ENCODE results near the gene ELAVL2. TPM values are rescaled to one million over a fixed set of nuclear protein-coding genes. Genes with fewer than 3 reads are reported as not detected.

The ELAVL2 gene
- total RNA-seq, 1 donor from 2014 or later = 21.1 TPM

DNA sequence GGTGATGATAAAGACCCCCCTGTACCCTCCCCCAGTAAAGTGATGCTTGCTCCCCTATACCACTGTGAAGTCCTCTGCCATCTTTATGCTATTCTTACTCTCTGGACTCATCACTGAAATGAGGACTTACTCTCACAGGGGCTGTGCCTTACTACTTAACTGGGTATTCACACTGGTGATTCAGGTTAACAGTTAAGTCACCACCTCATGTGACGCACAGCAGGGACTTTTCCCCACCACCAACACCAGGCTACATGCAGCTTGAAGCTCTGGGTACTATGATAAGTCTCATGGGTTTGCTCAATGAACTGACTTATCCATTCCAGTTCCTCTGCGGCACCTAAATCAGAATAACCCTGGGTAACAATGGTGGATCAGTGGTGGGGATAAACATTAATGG, 163.7 kb downstream of the ELAVL2 start:
- Histone ChIP-seq H3F3A (ENCODE audit: low read depth) (no peaks in the 10 kb centered on the region), H3K9me3 (ENCODE audit: low read depth) (no peaks in the 10 kb centered on the region), H3K36me3 (no peaks in the 10 kb centered on the region), H3K9ac (no peak overlapping the region), H3K27ac (no peak overlapping the region), H3K4me1 (peaks cover 24% of the 10 kb centered on the region), H4K20me1 (ENCODE audit: low read depth) (no peaks in the 10 kb centered on the region), H3K27me3 (no peaks in the 10 kb centered on the region), H2AFZ (replicated peaks) (no peak overlapping the region), H3K4me2 (no peak overlapping the region), H3K79me2 (ENCODE audit: low read depth) (no peaks in the 10 kb centered on the region), H3K4me3 (no peak overlapping the region)
- TF ChIP-seq EZH2 (IDR thresholded peaks at IDR 0.05) = no peak
- no peak for TF ChIP-seq EZH2phosphoT487 (IDR thresholded peaks at IDR 0.05)
- TF ChIP-seq, protein P1, sequence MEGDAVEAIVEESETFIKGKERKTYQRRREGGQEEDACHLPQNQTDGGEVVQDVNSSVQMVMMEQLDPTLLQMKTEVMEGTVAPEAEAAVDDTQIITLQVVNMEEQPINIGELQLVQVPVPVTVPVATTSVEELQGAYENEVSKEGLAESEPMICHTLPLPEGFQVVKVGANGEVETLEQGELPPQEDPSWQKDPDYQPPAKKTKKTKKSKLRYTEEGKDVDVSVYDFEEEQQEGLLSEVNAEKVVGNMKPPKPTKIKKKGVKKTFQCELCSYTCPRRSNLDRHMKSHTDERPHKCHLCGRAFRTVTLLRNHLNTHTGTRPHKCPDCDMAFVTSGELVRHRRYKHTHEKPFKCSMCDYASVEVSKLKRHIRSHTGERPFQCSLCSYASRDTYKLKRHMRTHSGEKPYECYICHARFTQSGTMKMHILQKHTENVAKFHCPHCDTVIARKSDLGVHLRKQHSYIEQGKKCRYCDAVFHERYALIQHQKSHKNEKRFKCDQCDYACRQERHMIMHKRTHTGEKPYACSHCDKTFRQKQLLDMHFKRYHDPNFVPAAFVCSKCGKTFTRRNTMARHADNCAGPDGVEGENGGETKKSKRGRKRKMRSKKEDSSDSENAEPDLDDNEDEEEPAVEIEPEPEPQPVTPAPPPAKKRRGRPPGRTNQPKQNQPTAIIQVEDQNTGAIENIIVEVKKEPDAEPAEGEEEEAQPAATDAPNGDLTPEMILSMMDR (IDR thresholded peaks at IDR 0.05) = no peak
- Mint-ChIP-seq H3K27ac (no peak overlapping the region), H3K9me3 (no peaks in the 10 kb centered on the region), H3K27me3 (ENCODE audit: insufficient read depth, low read depth) (peaks cover 6% of the 10 kb centered on the region), H3K4me3 (no peak overlapping the region), H3K36me3 (peaks cover 39% of the 10 kb centered on the region), H3K4me1 (peaks cover 14% of the 10 kb centered on the region)
- DNase-seq (ENCODE audit: low spot score) = no peak

DNA sequence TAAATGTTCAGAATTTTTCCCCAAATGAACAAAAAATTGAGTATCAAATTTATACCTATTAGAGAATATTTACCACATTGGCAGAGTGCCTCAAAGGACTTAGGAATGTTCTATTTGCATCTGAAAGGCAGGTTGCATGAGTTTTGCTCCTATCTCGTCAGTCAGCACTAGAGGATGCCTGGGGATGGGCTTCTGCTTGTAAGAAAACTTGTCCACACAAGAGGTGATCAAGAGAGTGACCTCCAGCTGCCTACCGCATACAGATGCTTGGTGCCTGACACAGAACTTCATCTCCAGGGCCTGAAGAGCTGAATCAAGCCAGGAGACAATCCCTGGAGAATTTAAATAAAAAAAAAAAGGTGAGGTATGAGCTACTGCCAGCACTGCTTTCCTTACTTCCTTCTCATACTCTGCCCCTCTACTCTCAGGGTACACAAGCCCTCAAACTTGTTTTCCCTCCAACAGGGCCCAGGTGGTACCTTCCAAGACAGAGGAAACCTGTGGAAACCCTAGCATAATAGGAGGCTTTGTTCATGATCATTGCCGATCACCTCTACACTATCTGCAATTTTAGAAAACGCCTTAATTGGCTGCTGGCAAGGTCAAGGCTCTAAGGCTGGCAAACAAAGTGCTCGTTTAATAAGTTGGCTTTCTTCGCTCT, 166.6 kb downstream of the ELAVL2 start:
- Mint-ChIP-seq H3K36me3 (peaks cover 31% of the 10 kb centered on the region), H3K4me1 (peaks cover 8% of the 10 kb centered on the region), H3K27ac (no peak overlapping the region), H3K27me3 (ENCODE audit: insufficient read depth, low read depth) (peaks cover 4% of the 10 kb centered on the region), H3K4me3 (no peak overlapping the region), H3K9me3 (no peaks in the 10 kb centered on the region)
- peaks cover 13% of the 10 kb centered on the region for H3K4me1 ChIP-seq
- no peaks in the 10 kb centered on the region for H3F3A ChIP-seq (ENCODE audit: low read depth)
- no peak overlapping the region for H3K9ac ChIP-seq
- TF ChIP-seq EZH2 (IDR thresholded peaks at IDR 0.05) (no peak), EZH2phosphoT487 (IDR thresholded peaks at IDR 0.05) (no peak)
- TF ChIP-seq, protein P1 (IDR thresholded peaks at IDR 0.05) = no peak
- no peak for DNase-seq (ENCODE audit: low spot score)
- H3K4me2 ChIP-seq = no peak overlapping the region
- H3K36me3 ChIP-seq = no peaks in the 10 kb centered on the region
- H3K9me3 ChIP-seq (ENCODE audit: low read depth) = no peaks in the 10 kb centered on the region
- no peak overlapping the region for H3K27ac ChIP-seq
- H3K79me2 ChIP-seq (ENCODE audit: low read depth) = no peaks in the 10 kb centered on the region
- no peak overlapping the region for H3K4me3 ChIP-seq
- no peak overlapping the region for H2AFZ ChIP-seq (replicated peaks)
- H4K20me1 ChIP-seq (ENCODE audit: low read depth) = no peaks in the 10 kb centered on the region
- no peaks in the 10 kb centered on the region for H3K27me3 ChIP-seq

DNA sequence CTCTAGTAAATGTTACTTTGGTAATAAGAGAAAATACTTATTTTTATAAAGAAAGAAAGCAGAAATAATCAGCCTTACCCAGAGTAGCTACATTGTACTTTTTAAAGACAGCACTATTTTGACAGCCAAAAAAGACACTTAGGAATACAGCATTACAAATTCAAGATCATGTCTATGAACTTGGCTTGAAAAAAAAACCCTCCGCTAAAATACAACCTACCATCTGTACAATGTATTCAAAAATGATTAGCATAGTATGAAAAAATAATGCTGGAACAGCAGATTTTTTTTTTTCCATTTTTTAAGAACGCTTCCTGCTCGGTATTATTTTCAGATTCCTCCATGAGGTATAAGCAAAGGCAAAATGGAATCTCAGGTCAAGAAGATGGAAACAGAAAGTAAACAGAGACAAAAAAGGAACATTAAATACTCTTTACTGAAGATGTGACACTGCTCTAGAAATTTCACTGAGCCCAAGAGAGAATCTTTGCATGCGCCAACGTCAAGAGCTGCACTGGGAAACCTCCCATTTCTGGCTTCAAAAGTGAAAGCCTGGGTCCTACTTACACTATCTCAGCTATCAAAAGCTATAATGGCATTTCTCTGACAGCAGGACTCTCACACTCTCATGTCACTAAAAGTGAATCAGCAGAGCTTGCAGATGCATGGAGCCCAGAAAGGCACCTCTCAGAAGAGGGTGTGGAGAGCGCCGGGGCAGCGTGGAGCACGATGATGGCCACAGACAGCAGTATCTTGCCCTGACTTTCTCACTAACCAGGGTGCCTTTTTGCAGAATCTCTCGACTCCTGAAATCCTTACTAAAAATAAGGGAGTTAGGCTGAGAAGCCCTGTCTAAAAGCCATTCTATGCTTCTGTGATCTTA, 167.4 kb downstream of the ELAVL2 start:
- peaks cover 4% of the 10 kb centered on the region for H3K27me3 Mint-ChIP-seq (ENCODE audit: insufficient read depth, low read depth)
- Histone ChIP-seq H3F3A (ENCODE audit: low read depth) (no peaks in the 10 kb centered on the region), H3K4me1 (peaks cover 4% of the 10 kb centered on the region), H4K20me1 (ENCODE audit: low read depth) (no peaks in the 10 kb centered on the region), H3K79me2 (ENCODE audit: low read depth) (no peaks in the 10 kb centered on the region), H3K27me3 (no peaks in the 10 kb centered on the region), H3K36me3 (no peaks in the 10 kb centered on the region), H3K9ac (no peak overlapping the region), H3K4me2 (no peak overlapping the region), H3K27ac (no peak overlapping the region), H3K9me3 (ENCODE audit: low read depth) (no peaks in the 10 kb centered on the region), H2AFZ (replicated peaks) (no peak overlapping the region), H3K4me3 (no peak overlapping the region)
- H3K27ac Mint-ChIP-seq = no peak overlapping the region
- peaks cover 33% of the 10 kb centered on the region for H3K36me3 Mint-ChIP-seq
- no peak for DNase-seq (ENCODE audit: low spot score)
- peaks cover 8% of the 10 kb centered on the region for H3K4me1 Mint-ChIP-seq
- no peaks in the 10 kb centered on the region for H3K9me3 Mint-ChIP-seq
- TF ChIP-seq EZH2 (IDR thresholded peaks at IDR 0.05) = no peak
- no peak overlapping the region for H3K4me3 Mint-ChIP-seq

DNA sequence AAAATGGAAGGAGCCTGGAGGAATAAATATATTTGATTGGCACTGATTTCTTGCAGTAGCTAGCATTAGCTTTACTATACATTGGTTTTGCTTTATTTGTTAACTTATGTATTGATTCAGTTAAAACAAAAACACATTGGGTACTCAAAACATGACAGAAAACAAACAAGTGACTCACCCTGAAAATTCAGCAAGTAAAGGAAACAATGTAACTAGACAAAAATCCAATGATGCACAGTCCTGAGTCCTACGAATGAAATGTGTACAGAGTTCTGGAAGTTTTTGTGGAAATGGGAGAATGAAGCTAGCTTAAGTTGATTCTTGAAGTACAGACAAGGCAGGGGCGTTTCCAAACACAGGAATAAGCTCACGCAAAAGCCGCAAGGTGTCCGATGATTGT, 175.0 kb downstream of the ELAVL2 start:
- no peaks in the 10 kb centered on the region for H3K4me1 Mint-ChIP-seq
- Histone ChIP-seq H3K79me2 (ENCODE audit: low read depth) (no peaks in the 10 kb centered on the region), H3K36me3 (peaks cover 4% of the 10 kb centered on the region), H3K4me3 (no peak overlapping the region), H3K27ac (no peak overlapping the region), H3K4me1 (no peaks in the 10 kb centered on the region), H4K20me1 (ENCODE audit: low read depth) (no peaks in the 10 kb centered on the region), H3K9me3 (ENCODE audit: low read depth) (no peaks in the 10 kb centered on the region), H2AFZ (replicated peaks) (no peak overlapping the region), H3K4me2 (no peak overlapping the region), H3K27me3 (no peaks in the 10 kb centered on the region), H3F3A (ENCODE audit: low read depth) (no peaks in the 10 kb centered on the region), H3K9ac (no peak overlapping the region)
- no peaks in the 10 kb centered on the region for H3K9me3 Mint-ChIP-seq
- no peaks in the 10 kb centered on the region for H3K27me3 Mint-ChIP-seq (ENCODE audit: insufficient read depth, low read depth)
- no peak overlapping the region for H3K4me3 Mint-ChIP-seq
- no peak for TF ChIP-seq EZH2phosphoT487 (IDR thresholded peaks at IDR 0.05)
- TF ChIP-seq, protein P1 (IDR thresholded peaks at IDR 0.05) = no peak
- no peak for TF ChIP-seq EZH2 (IDR thresholded peaks at IDR 0.05)
- DNase-seq (ENCODE audit: low spot score) = no peak
- no peak overlapping the region for H3K27ac Mint-ChIP-seq
- H3K36me3 Mint-ChIP-seq = peaks cover 33% of the 10 kb centered on the region
